Neural progenitor cell (in vitro differentiated cells): ENCODE results near the gene CACNA1C. TPM values are rescaled to one million over a fixed set of nuclear protein-coding genes. Genes with fewer than 3 reads are reported as not detected.

Experiments
- DNase-seq: peaks from one replicate; pipeline ENCODE4 v3.0.0-alpha.2; 2016; ENCODE audit warnings: low spot score
- H2AFZ ChIP-seq: fragments of 200-600 bp; sonication (generic); replicated peaks from 2 replicates; pipeline ENCODE4 v1.6.1; 2016; ENCODE audit warnings: antibody characterized with exemption
- H3F3A ChIP-seq: fragments of 200-600 bp; sonication (generic); 2 replicates; pipeline ENCODE4 v1.6.1; 2016; ENCODE audit warnings: antibody characterized with exemption, low read depth
- H3K27ac ChIP-seq: fragments of 200-600 bp; sonication (generic); 2 replicates; pipeline ENCODE4 v1.5.1; 2016; ENCODE audit warnings: mild to moderate bottlenecking
- H3K27me3 ChIP-seq: fragments of 200-600 bp; sonication (generic); 2 replicates; pipeline ENCODE4 v1.6.1; 2016; ENCODE audit warnings: mild to moderate bottlenecking, moderate library complexity
- H3K36me3 ChIP-seq: fragments of 200-600 bp; sonication (generic); 2 replicates; pipeline ENCODE4 v1.5.1; 2016
- H3K4me1 ChIP-seq: fragments of 200-600 bp; sonication (generic); 2 replicates; pipeline ENCODE4 v1.6.1; 2016; ENCODE audit warnings: mixed run types
- H3K4me2 ChIP-seq: fragments of 200-600 bp; sonication (generic); 2 replicates; pipeline ENCODE4 v1.6.1; 2016
- H3K4me3 ChIP-seq: fragments of 200-600 bp; sonication (generic); 2 replicates; pipeline ENCODE4 v1.5.1; 2016
- H3K79me2 ChIP-seq: fragments of 200-600 bp; sonication (generic); 2 replicates; pipeline ENCODE4 v1.6.1; 2016; ENCODE audit warnings: low read depth
- H3K9ac ChIP-seq: fragments of 200-600 bp; sonication (generic); 2 replicates; pipeline ENCODE4 v1.6.1; 2016
- H3K9me3 ChIP-seq: fragments of 200-600 bp; sonication (generic); 2 replicates; pipeline ENCODE4 v1.5.1; 2016; ENCODE audit warnings: low read depth
- H4K20me1 ChIP-seq: fragments of 200-600 bp; sonication (generic); 2 replicates; pipeline ENCODE4 v1.6.1; 2016; ENCODE audit warnings: low read depth
- H3K27ac Mint-ChIP-seq: 3 replicates; pipeline ENCODE4 v1.8.0; 2021; ENCODE audit warnings: mixed read lengths
- H3K27me3 Mint-ChIP-seq: 2 replicates; pipeline ENCODE4 v1.8.0; 2022; ENCODE audit warnings: low read depth, mild to moderate bottlenecking, inconsistent platforms, moderate library complexity, mixed read lengths; ENCODE audit not compliant: insufficient read depth
- H3K36me3 Mint-ChIP-seq: 3 replicates; pipeline ENCODE4 v1.8.0; 2021; ENCODE audit warnings: mixed read lengths
- H3K4me1 Mint-ChIP-seq: 3 replicates; pipeline ENCODE4 v1.8.0; 2021; ENCODE audit warnings: mixed read lengths
- H3K4me3 Mint-ChIP-seq: 3 replicates; pipeline ENCODE4 v1.8.0; 2021; ENCODE audit warnings: mild to moderate bottlenecking, moderate library complexity, mixed read lengths
- H3K9me3 Mint-ChIP-seq: 3 replicates; pipeline ENCODE4 v1.8.0; 2020; ENCODE audit warnings: mixed read lengths
- CTCF ChIP-seq: fragments of 200-600 bp; sonication (generic); IDR thresholded peaks from 2 replicates; pipeline ENCODE4 v1.5.1; 2017; ENCODE audit warnings: antibody characterized with exemption, mild to moderate bottlenecking
- EZH2 ChIP-seq: fragments of 200-600 bp; sonication (generic); IDR thresholded peaks from 2 replicates; pipeline ENCODE4 v1.6.1; 2017; ENCODE audit warnings: antibody characterized with exemption, mild to moderate bottlenecking, moderate library complexity
- EZH2phosphoT487 ChIP-seq: fragments of 200-600 bp; sonication (generic); IDR thresholded peaks from 2 replicates; pipeline ENCODE4 v1.6.1; 2017; ENCODE audit warnings: antibody characterized with exemption
- total RNA-seq: library from RNA; depleted of rRNA; stranded (reverse); fragments of >200 nt; gene quantifications from 2 replicates; pipeline ENCODE4 v1.2.3, GENCODE V29; 2015; ENCODE audit warnings: low replicate concordance

Gene CACNA1C
- total RNA-seq, 1 donor from 2014 or later: 2.7 TPM

DNA sequence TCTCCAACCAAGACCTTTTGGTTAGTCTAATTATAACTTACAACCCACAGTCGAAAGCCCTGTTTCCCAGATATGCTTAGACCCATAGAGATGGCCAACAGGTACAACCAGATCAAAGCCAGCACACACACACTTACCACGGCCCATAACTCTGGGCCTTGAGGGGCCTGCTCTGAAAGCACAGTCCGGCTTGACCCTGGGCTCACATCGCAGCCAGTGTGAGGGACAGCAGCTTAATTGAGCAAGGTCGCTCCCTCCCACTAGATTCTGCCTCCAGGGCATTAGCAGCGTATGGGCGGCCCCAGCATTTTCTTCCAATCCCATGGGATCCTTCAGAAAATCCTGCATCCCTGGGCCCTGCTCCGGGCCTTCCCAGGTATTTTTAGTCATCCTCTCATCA, 584.6 kb downstream of the CACNA1C start:
- no peaks in the 10 kb centered on the region for H3K9me3 ChIP-seq
- H3K27ac Mint-ChIP-seq: no peak overlapping the region
- no peak overlapping the region for H3K9ac ChIP-seq
- H3K4me3 Mint-ChIP-seq: no peak overlapping the region
- H3K9me3 Mint-ChIP-seq: peaks cover 6% of the 10 kb centered on the region
- H3K27ac ChIP-seq: no peak overlapping the region
- no peak overlapping the region for H3K4me3 ChIP-seq
- H2AFZ ChIP-seq: no peak overlapping the region
- peaks cover 31% of the 10 kb centered on the region for H3K4me1 Mint-ChIP-seq
- H3K79me2 ChIP-seq: no peaks in the 10 kb centered on the region
- H3K27me3 ChIP-seq: no peaks in the 10 kb centered on the region
- no peaks in the 10 kb centered on the region for H3K36me3 ChIP-seq
- H3K36me3 Mint-ChIP-seq: peaks cover 2% of the 10 kb centered on the region
- no peak for TF ChIP-seq EZH2phosphoT487
- TF ChIP-seq EZH2: no peak
- no peak for TF ChIP-seq CTCF
- H3K27me3 Mint-ChIP-seq: peaks cover 17% of the 10 kb centered on the region
- DNase-seq: no peak
- peaks cover 15% of the 10 kb centered on the region for H3K4me1 ChIP-seq
- no peaks in the 10 kb centered on the region for H3F3A ChIP-seq
- H3K4me2 ChIP-seq: no peak overlapping the region
- no peaks in the 10 kb centered on the region for H4K20me1 ChIP-seq

- Mint-ChIP-seq H3K36me3 (peaks cover 2% of the 10 kb centered on the region), H3K27me3 (peaks cover 14% of the 10 kb centered on the region), H3K4me1 (peaks cover 34% of the 10 kb centered on the region), H3K9me3 (peaks cover 6% of the 10 kb centered on the region), H3K27ac (no peak overlapping the region), H3K4me3 (no peak overlapping the region)
- Histone ChIP-seq H3F3A (no peaks in the 10 kb centered on the region), H3K27ac (no peak overlapping the region), H4K20me1 (no peaks in the 10 kb centered on the region), H3K9me3 (no peaks in the 10 kb centered on the region), H3K27me3 (no peaks in the 10 kb centered on the region), H2AFZ (no peak overlapping the region), H3K36me3 (no peaks in the 10 kb centered on the region), H3K9ac (no peak overlapping the region), H3K4me1 (peaks cover 15% of the 10 kb centered on the region), H3K79me2 (no peaks in the 10 kb centered on the region), H3K4me2 (no peak overlapping the region), H3K4me3 (no peak overlapping the region)
- DNase-seq: no peak
- TF ChIP-seq EZH2: no peak
These were observed 585.7 kb downstream of the CACNA1C start for GRCh38 chr12:2638273-2639019.

GRCh38 chr12:2639020-2639298, 586.2 kb downstream of the CACNA1C start:
- Histone ChIP-seq H3K9ac (no peak overlapping the region), H4K20me1 (no peaks in the 10 kb centered on the region), H3K27ac (no peak overlapping the region), H3K4me1 (peaks cover 15% of the 10 kb centered on the region), H3K27me3 (no peaks in the 10 kb centered on the region), H3K36me3 (no peaks in the 10 kb centered on the region), H2AFZ (no peak overlapping the region), H3K79me2 (no peaks in the 10 kb centered on the region), H3K4me3 (no peak overlapping the region), H3F3A (no peaks in the 10 kb centered on the region), H3K4me2 (no peak overlapping the region), H3K9me3 (no peaks in the 10 kb centered on the region)
- no peak overlapping the region for H3K27ac Mint-ChIP-seq
- H3K4me1 Mint-ChIP-seq: peaks cover 34% of the 10 kb centered on the region
- peaks cover 11% of the 10 kb centered on the region for H3K27me3 Mint-ChIP-seq
- TF ChIP-seq EZH2phosphoT487 (no peak), EZH2 (no peak), CTCF (no peak)
- no peak overlapping the region for H3K4me3 Mint-ChIP-seq
- peaks cover 6% of the 10 kb centered on the region for H3K9me3 Mint-ChIP-seq
- no peak for DNase-seq
- peaks cover 2% of the 10 kb centered on the region for H3K36me3 Mint-ChIP-seq

GRCh38 chr12:2640281-2640680, 587.5 kb downstream of the CACNA1C start:
- Mint-ChIP-seq H3K36me3 (no peaks in the 10 kb centered on the region), H3K4me1 (peaks cover 40% of the 10 kb centered on the region), H3K9me3 (peaks cover 3% of the 10 kb centered on the region), H3K4me3 (no peak overlapping the region), H3K27ac (no peak overlapping the region), H3K27me3 (peaks cover 10% of the 10 kb centered on the region)
- no peaks in the 10 kb centered on the region for H3F3A ChIP-seq
- H3K4me3 ChIP-seq: no peak overlapping the region
- H3K27me3 ChIP-seq: no peaks in the 10 kb centered on the region
- H3K4me2 ChIP-seq: no peak overlapping the region
- peaks cover 15% of the 10 kb centered on the region for H3K4me1 ChIP-seq
- peak overlapping the region; percentile 14 for H2AFZ ChIP-seq
- H3K79me2 ChIP-seq: no peaks in the 10 kb centered on the region
- no peak overlapping the region for H3K9ac ChIP-seq
- no peak for TF ChIP-seq EZH2phosphoT487
- TF ChIP-seq EZH2: no peak
- TF ChIP-seq CTCF: no peak
- H3K9me3 ChIP-seq: no peaks in the 10 kb centered on the region
- no peak overlapping the region for H3K27ac ChIP-seq
- DNase-seq: no peak
- H3K36me3 ChIP-seq: no peaks in the 10 kb centered on the region
- H4K20me1 ChIP-seq: no peaks in the 10 kb centered on the region
